ENCODE measurements around the gene C18orf54. TPM values are rescaled to one million over a fixed set of nuclear protein-coding genes. Genes with fewer than 3 reads are reported as not detected.

C18orf54 gene
- total and polyA plus RNA-seq, 2 donors from 2014 or later: 0.65 to 3.1 TPM

DNA sequence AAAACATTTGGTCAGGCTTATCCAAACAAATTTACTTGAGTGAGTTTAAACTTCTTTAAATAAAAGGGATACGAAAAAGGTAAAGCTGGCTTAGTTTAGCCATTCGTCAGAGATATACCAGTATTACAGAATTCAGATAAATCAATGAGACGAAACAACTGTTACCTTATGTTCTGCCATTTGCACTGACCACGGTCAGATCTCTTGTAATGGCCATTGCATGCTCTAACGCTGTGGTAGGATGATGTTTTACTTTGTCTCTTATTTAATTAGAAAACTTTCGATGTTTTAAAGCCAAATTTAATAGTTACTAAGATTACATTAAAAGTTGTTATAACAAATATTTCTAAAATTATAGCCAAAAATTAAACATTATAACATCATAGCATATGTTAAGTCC, 1.5 kb downstream of the C18orf54 start:
- peak; percentile 11 for FAIRE-seq
- Histone ChIP-seq H3K9ac (ENCODE audit: low read length in 3 of 3) (peak overlapping the region in 1 of 3 donors; percentile 54), H3K36me3 (ENCODE audit: control insufficient read depth in 2 of 3, insufficient read depth in 3 of 3, low read length in 3 of 3) (no peaks in the 10 kb centered on the region), H3K4me1 (ENCODE audit: control insufficient read depth in 2 of 3, insufficient read depth in 2 of 3, low read depth in 1 of 3, low read length in 3 of 3) (no peaks in the 10 kb centered on the region), H3K27me3 (ENCODE audit: control insufficient read depth, insufficient read depth, low read length) (no peaks in the 10 kb centered on the region), H3K4me3 (ENCODE audit: low read length in 3 of 3) (peak overlapping the region in 1 of 3 donors; percentile 90), H3K27ac (ENCODE audit: low read depth in 2 of 2, low read length in 2 of 2) (no peak overlapping the region), H3K9me3 (ENCODE audit: control insufficient read depth in 2 of 3, insufficient read depth in 1 of 3, low read length in 3 of 3) (no peaks in the 10 kb centered on the region)
- peak in 2 of 5 donors; percentile 13 to 21 for DNase-seq
- no peak for TF ChIP-seq CTCF (IDR thresholded peaks at IDR 0.05; ENCODE audit: borderline replicate concordance, extremely low read depth, insufficient read depth)
- intact Hi-C loops (cut with DNase I): no loop called here

GRCh38 chr18:54360406-54360805, 2.7 kb downstream of the C18orf54 start:
- TF ChIP-seq CTCF (IDR thresholded peaks at IDR 0.05; ENCODE audit: borderline replicate concordance, extremely low read depth, insufficient read depth): no peak
- Histone ChIP-seq H3K36me3 (ENCODE audit: control insufficient read depth in 2 of 3, insufficient read depth in 3 of 3, low read length in 3 of 3) (no peaks in the 10 kb centered on the region), H3K4me3 (ENCODE audit: low read length in 3 of 3) (no peak overlapping the region), H3K27ac (ENCODE audit: low read depth in 2 of 2, low read length in 2 of 2) (no peak overlapping the region), H3K27me3 (ENCODE audit: control insufficient read depth, insufficient read depth, low read length) (no peaks in the 10 kb centered on the region), H3K9ac (ENCODE audit: low read length in 3 of 3) (no peak overlapping the region), H3K4me1 (ENCODE audit: control insufficient read depth in 2 of 3, insufficient read depth in 2 of 3, low read depth in 1 of 3, low read length in 3 of 3) (no peaks in the 10 kb centered on the region), H3K9me3 (ENCODE audit: control insufficient read depth in 2 of 3, insufficient read depth in 1 of 3, low read length in 3 of 3) (no peaks in the 10 kb centered on the region)
- intact Hi-C loops (cut with DNase I): no loop called here
- no peak for FAIRE-seq
- no peak for DNase-seq

DNA sequence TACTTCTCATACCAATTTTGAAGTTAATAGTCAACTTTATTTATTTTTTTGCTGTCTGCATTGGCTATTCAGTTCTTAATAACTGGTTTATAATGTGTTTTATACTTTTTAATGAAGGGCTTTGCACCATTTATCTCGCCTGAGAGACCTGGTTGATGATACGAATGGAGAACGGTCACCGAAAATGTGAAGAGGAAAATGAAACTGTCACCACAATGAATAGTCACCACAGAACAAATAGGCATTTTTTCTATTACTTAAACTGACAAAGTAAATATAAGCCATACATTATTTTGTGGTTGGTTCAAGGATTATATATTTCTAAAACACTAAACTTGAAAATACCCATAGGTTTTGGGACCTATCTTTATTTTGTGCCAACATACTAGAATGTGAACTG, 20.4 kb downstream of the C18orf54 start:
- no peaks in the 10 kb centered on the region for H3K4me1 ChIP-seq (ENCODE audit: control insufficient read depth in 2 of 3, insufficient read depth in 2 of 3, low read depth in 1 of 3, low read length in 3 of 3)
- no peaks in the 10 kb centered on the region for H3K9me3 ChIP-seq (ENCODE audit: control insufficient read depth in 2 of 3, insufficient read depth in 1 of 3, low read length in 3 of 3)
- no peak overlapping the region for H3K4me3 ChIP-seq (ENCODE audit: low read length in 3 of 3)
- H3K9ac ChIP-seq (ENCODE audit: low read length in 3 of 3): no peak overlapping the region
- no peaks in the 10 kb centered on the region for H3K36me3 ChIP-seq (ENCODE audit: control insufficient read depth in 2 of 3, insufficient read depth in 3 of 3, low read length in 3 of 3)
- no peak for FAIRE-seq
- TF ChIP-seq CTCF (IDR thresholded peaks at IDR 0.05; ENCODE audit: borderline replicate concordance, extremely low read depth, insufficient read depth): no peak
- intact Hi-C loops (cut with DNase I): no loop called here
- H3K27me3 ChIP-seq (ENCODE audit: control insufficient read depth, insufficient read depth, low read length): no peaks in the 10 kb centered on the region
- no peak overlapping the region for H3K27ac ChIP-seq (ENCODE audit: low read depth in 2 of 2, low read length in 2 of 2)
- no peak for DNase-seq

- Histone ChIP-seq H3K9ac (ENCODE audit: low read length in 3 of 3) (no peak overlapping the region), H3K4me3 (ENCODE audit: low read length in 3 of 3) (no peak overlapping the region), H3K27ac (ENCODE audit: low read depth in 2 of 2, low read length in 2 of 2) (no peak overlapping the region), H3K27me3 (ENCODE audit: control insufficient read depth, insufficient read depth, low read length) (no peaks in the 10 kb centered on the region), H3K9me3 (ENCODE audit: control insufficient read depth in 2 of 3, insufficient read depth in 1 of 3, low read length in 3 of 3) (no peaks in the 10 kb centered on the region), H3K4me1 (ENCODE audit: control insufficient read depth in 2 of 3, insufficient read depth in 2 of 3, low read depth in 1 of 3, low read length in 3 of 3) (no peaks in the 10 kb centered on the region), H3K36me3 (ENCODE audit: control insufficient read depth in 2 of 3, insufficient read depth in 3 of 3, low read length in 3 of 3) (no peaks in the 10 kb centered on the region)
- FAIRE-seq (no peak), DNase-seq (no peak)
- intact Hi-C loops (cut with DNase I): no loop called here
- TF ChIP-seq CTCF (IDR thresholded peaks at IDR 0.05; ENCODE audit: borderline replicate concordance, extremely low read depth, insufficient read depth): no peak
Measured at GRCh38 chr18:54381640-54382039, 23.9 kb downstream of the C18orf54 start.

Measured in kidney (tissue), 14 donors.